Measurements from ENCODE around the gene PDE4D.

- TF ChIP-seq POLR2A (IDR thresholded peaks at IDR 0.05): no peak
- no peak for TF ChIP-seq CTCF (IDR thresholded peaks at IDR 0.05)
Observed at GRCh38 chr5:59622848-59623247, 270.7 kb downstream of the PDE4D start.

All from right lobe of liver (tissue), 4 donors.